ENCODE data around the gene SAMM50.

DNA sequence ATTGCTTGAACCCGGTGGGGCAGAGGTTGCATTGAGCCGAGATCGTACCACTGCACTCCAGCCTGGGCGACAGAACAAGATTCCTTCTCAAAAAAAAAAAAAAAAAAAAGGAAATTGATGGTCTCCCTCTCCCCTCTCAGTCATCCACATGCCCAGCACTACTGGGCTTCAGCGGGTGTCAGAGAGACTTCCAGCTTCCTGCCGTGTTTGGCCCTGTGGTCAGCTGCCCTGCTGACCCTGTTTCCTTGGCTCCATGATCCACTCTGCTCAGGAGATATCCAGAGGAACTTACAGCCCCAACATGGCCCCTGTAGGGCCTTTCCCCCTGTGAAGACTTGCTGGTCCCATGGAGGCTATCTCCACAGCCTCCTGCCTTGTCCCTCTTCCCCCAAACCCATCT is 37.7 kb upstream of the SAMM50 start:
- TF ChIP-seq CTCF (IDR thresholded peaks at IDR 0.05; ENCODE audit: poor library complexity): no peak
- TF ChIP-seq EZH2 (IDR thresholded peaks at IDR 0.05; ENCODE audit: borderline replicate concordance): no peak
- TF ChIP-seq EZH2phosphoT487 (IDR thresholded peaks at IDR 0.05; ENCODE audit: low read depth, severe bottlenecking, unreplicated experiment): no peak

Measured in hepatocyte (in vitro differentiated cells).